ENCODE measurements around the gene CAPNS1.

Gene CAPNS1

DNA sequence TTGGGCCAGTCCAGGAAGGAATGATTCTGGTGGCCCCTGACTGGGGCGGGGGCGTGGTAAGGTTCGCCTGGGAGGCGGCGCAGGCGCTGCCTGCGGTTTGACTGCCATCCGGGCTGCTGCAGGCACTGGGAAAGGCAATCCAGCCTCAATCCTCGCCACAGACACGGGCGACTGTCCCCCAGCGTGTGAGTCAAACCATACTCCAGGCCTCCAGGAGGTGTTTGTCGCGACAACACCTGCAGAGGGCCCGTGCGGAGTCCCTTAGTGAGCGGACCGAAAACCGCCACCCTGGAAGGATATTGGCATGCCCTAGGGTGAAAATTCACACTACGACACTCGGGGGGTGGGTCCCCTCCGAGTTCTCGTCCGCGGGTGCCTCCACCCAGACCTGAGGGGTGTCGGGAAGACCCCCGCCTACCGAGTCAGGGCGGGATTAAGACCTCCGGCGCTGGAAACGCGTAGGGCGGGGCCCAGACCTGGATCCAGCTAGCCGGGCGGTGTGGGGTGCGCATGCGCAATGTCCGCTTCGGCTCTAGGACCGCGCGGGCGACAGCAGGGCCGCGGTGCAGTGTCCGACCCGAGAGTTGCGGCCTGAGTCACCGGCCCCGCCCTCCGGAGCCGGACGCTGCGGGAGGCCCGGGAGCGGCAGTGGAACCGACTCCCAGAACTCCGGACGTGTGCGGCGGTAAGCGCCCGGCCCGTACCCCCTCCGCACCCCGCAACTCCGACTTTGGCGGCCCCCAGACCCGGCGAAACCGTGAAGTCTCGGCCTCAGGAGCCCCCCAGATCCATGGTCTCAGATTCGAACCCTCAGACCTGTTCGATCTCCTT lies at the start of gene CAPNS1:
TSS of gene CAPNS1 (plus strand) at position 594 of the 831 bp plus-strand sequence. CDS start 946 bp downstream, outside the sequence.
- FAIRE-seq (peak; percentile 86), DNase-seq (ENCODE audit: insufficient read length, low spot score) (peak; percentile 96)

DNA sequence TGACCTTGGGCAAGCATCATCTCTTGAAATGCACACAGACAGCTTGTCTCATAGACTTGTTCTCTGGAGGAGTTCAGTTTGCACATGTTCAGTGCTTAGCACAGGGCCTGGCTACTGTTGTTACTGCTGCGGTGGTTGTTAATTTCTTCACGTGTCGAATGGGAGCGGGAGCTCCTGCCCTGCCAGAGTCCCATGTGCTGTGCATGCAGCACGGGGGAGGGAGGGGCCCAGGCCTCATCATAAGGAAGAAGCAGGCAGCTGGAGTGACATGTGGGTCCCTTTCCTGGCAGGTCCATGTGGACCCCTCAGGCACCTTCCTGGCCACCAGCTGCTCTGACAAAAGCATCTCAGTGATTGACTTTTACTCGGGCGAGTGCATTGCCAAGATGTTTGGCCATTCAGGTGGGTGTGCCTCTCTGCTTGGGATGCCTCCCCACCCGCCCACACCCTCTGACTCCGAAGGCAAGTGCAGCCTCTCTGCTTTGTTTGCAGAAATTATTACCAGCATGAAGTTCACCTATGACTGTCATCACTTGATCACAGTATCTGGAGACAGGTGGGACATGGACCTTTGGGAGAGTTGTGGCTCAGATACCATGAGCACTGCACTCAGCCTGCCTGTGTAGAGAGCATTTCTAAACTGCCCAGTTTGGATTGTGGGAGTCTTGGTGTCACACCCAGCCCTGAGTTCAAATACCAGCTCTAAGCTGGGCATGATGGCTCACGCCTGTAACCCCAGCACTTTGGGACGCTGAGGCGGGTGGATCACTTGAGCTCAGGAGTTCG lies 48.8 kb upstream of the CAPNS1 start:
- FAIRE-seq (no peak), DNase-seq (ENCODE audit: insufficient read length, low spot score) (no peak)

DNA sequence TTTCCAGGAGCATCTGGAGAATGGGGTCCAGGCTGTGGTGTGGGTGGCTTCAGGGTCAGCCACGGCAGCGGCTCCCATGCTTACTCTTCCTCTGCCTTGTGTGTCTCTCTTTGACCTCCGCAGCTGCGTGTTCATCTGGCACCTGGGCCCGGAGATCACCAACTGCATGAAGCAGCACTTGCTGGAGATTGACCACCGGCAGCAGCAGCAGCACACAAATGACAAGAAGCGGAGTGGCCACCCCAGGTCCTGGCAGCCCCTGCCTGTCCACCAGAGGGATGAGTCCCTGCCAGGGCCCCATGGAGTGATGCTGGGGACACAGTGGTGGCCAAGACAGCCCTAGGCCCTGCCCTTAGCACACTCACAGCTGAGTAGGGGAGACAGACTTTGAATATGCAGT lies 47.3 kb upstream of the CAPNS1 start:
- FAIRE-seq (no peak), DNase-seq (ENCODE audit: insufficient read length, low spot score) (no peak)

DNA sequence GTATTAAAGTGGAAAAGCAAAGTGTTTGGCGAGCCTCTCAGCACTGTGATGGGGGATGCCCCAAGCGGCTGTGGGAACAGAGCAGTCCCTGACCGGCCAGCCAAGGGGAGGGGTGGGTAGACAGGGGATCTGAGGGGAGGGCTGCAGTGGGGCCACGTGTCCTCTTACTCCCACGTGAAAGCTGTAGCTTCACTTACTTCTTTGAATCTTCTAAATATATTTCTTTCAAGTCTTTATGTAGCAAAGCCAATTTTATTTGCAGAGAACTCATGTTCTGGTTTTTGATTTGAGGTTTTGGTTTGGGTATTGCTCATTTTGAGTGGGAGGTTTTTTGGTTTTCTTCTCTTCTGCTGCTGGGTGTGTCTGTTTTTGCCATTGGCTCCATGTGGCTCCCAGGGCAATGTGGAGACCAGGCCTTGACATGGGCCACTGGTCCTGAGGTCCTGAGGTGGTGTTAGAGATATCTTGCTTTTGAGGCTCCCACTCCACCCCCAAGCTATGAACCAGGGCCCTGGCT lies 46.7 kb upstream of the CAPNS1 start:
- no peak for FAIRE-seq

DNA sequence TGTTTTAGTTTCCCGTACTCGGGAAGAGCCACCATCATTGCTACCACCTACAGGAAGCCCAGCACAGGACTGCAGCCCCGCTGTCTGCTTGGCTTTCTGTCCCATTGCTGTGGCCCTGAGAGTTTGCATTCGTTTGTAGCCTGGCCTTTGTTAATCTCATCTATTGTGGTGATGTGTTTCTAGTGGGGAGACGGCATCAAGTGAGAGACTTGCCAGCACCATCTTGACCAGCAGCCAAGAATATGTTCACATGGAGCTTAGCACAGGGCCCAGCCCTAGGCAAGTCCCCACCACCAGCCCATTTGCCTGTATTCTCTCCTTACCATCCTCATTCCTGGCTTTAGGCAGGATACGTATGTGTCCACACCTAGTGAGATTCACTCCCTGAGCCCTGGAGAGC lies 46.2 kb upstream of the CAPNS1 start:
- FAIRE-seq = no peak
- DNase-seq (ENCODE audit: insufficient read length, low spot score) = no peak

More for the DNA sequence above, 46.7 kb upstream of the CAPNS1 start:
- DNase-seq (ENCODE audit: insufficient read length, low spot score) = no peak

DNA sequence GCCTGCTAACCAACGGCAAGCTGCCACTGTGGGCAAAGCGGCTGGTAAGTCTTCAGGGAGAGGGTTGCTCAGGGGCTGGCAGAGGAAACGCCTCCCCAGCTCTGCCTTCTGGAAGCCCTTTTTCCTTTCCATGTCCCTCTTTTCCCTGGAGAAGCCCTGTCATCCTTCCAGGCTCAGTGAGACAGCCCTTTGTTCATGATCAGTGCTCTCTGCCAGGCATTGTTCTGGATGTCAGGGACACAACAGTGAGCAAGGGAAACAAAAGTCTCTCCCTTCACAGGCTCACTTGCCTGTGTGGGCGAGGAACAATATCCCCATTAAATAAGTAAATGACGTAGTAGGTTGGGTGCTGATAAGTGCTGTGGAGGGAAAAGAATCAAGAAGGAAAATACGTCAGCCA lies 42.8 kb upstream of the CAPNS1 start:
- FAIRE-seq = no peak
- no peak for DNase-seq (ENCODE audit: insufficient read length, low spot score)

DNA sequence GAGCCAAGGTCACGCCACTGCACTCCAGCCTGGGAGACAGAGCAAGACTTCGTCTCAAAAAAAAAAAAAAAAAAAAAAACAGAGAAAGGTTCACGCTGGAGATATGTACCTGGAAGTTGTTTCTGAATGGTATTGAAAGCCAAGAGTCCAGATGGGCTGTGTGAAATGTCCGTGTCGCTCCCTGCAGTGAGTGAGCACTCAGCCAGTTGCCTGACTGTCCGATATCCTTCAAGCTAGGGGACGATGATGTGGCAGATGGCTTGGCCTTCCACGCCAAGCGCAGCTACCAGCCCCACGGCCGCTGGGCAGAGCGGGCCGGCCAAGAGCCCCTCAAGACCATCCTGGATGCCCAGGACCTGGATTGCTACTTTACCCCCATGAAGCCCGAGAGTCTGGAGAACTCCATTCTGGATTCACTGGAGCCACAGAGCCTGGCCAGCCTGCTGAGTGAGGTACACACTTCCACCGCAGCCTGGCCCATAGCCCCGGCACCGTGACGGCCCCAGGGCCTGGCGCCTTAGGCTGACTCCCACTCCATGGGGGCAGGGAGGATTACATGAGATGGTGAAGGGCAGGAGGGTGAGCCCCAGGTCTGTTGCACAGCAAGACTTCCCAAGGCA lies 40.6 kb upstream of the CAPNS1 start:
- no peak for DNase-seq (ENCODE audit: insufficient read length, low spot score)
- no peak for FAIRE-seq

DNA sequence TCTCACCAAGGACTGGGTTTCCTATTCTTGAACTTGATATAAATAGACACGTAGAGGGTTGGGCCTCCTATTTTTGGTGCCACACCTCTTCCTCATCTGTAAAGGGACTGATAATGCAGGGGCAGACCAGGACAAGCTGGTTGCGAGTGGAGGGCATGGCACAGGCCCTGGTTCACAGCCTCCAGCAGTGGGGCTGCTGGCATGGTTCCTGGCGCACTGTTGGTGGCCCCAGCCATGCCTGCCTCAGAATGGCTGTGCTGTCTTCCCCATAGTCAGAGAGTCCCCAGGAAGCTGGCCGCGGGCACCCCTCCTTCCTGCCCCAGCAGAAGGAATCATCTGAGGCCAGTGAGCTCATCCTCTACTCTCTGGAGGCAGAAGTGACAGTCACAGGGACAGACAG lies 39.4 kb upstream of the CAPNS1 start:
- no peak for FAIRE-seq
- no peak for DNase-seq (ENCODE audit: insufficient read length, low spot score)

DNA sequence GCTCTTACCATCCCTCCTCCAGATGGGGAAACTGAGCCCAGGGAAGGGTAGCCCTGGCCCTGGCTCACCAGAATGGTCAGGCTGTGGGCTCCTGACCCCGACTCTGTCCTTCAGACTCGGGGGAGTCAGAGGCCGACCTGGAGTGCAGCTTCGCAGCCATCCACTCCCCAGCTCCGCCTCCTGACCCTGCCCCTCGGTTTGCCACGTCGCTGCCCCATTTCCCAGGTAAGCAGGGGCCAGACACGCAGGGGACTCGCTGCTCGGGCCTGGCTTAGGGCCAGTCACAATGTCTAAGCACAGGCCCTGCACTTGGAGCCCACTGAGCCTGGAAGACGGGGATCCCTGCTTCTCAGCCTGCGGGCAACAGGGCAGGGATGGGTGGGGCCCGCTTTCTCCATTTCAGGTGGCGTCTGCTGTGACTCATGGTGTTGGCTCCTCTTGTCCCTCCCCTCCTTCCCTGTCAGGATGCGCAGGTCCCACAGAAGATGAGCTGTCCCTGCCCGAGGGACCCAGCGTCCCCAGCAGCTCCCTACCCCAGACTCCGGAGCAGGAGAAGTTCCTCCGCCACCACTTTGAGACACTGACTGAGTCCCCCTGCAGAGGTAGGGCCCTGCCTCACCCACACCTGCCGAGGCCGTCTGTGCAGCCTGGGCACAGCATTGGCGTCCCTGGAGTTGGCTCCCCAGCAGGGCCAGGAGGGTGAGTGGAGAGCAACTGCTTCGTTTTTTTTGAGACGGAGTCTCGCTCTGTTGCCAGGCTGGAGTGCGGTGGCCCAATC lies 38.1 kb upstream of the CAPNS1 start:
- FAIRE-seq (no peak), DNase-seq (ENCODE audit: insufficient read length, low spot score) (no peak)

DNA sequence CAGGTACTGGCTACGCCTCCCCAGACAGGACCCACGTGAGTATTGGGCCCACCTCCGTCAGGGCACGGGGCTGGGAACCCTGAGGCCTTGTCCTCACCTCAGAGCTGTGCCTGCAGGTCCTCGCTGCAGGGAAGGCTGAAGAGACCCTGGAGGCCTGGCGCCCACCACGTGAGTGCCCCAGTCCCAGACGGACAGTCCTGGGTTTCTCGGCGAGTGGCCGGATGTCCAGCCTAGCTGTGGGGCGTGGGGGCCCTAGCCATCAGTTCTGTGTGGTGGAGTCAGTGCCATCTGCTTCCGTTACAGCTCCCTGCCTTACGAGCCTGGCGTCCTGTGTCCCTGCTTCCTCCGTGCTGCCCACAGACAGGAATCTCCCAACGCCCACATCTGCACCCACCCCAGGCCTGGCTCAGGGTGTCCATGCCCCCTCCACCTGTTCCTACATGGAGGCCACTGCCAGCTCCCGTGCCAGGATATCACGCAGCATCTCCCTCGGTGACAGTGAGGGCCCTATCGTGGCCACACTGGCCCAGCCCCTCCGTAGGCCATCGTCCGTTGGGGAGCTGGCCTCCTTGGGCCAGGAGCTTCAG lies 36.7 kb upstream of the CAPNS1 start:
- FAIRE-seq = no peak
- no peak for DNase-seq (ENCODE audit: insufficient read length, low spot score)

DNA sequence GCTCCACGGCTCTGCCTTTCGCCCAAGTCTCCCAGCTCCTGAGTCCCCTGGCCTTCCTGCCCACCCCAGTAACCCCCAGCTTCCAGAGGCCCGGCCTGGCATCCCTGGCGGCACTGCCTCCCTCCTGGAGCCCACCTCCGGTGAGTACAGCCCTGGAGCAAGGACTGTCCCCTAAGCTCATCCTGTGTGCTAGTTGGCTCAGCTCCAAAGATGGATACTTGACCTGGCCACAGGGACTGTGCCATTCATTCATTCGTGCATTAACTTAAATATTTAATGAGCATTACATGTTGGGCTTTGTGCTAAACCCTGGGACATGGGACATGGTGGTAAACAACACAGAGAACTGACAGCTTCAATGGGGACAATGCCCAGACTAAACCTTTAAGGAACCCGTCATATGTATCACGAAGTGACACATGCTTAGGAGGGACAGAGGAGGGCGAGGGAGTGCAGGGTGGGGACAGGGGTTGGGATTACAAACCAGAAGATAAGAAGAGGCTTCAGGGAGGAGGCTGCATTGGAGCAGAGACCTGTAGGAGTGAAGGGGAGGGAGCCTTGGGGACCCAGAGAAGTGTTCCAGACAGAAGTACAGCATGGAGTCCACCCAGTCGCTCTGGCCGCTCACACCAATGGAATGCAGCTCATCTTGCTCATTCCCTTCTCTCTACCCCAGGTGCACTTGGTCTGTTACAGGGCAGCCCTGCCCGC lies 35.9 kb upstream of the CAPNS1 start:
- FAIRE-seq (peak; percentile 33), DNase-seq (ENCODE audit: insufficient read length, low spot score) (no peak)

DNA sequence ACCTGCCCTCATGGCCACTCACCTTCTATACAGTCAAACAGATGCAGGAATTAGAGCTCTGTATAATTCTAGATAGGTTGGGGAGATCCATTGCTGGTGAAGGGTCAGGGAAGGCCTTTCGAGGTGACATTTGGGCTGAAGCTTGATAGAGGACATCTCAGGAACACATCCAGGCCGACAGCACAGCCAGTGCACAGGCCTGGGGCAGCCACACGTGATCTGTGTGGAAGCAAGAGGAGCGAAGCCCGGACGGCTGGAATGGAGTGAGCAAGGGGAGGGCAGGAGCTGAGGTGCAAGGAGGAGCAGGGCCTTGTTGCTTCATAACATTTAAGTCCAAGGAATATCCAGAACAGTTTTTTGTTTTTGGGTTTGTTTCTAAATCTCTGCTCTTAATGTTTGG lies 33.4 kb upstream of the CAPNS1 start:
- FAIRE-seq = no peak

DNA sequence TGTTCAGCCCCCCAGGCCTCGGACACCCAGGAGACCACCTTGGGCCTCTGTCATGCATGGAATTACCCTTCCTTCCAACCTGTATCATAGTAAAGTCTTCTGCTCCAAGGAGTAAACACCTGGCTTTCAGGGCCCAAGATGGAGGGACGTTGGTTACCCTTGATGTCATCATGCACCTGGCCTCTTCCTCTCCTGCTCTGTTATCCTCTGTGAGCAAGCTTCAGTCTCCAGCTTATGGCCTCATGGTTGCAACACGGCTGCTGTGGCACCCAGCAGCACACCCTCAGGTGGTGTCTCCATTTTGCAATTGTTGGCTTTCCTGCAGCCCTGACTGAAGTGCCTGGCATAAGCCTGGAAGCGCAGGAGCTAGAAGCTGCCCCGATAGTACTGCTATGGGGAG lies 32.9 kb upstream of the CAPNS1 start:
- DNase-seq (ENCODE audit: insufficient read length, low spot score) (no peak), FAIRE-seq (no peak)

More for the DNA sequence above, 33.4 kb upstream of the CAPNS1 start:
- DNase-seq (ENCODE audit: insufficient read length, low spot score) = no peak

DNA sequence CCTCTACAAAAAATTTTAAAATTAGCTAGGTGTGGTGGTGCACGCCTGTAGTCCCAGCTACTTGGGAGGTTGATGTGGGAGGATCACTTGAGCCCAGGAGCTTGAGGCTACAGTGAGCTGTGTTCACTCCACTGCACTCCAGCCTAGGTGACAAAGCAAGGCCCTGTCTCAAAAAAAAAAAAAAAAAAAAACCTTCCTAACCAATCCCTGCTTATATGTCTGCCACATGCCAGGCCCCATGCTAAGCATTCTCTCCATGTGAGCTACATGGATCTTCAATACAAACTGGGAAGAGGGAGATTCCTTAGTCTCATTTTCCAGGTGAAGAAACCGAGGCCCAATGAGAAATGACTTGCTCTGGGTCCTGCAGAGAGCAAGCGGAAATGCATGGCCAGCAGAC lies 31.2 kb upstream of the CAPNS1 start:
- DNase-seq (ENCODE audit: insufficient read length, low spot score) (no peak), FAIRE-seq (no peak)

DNA sequence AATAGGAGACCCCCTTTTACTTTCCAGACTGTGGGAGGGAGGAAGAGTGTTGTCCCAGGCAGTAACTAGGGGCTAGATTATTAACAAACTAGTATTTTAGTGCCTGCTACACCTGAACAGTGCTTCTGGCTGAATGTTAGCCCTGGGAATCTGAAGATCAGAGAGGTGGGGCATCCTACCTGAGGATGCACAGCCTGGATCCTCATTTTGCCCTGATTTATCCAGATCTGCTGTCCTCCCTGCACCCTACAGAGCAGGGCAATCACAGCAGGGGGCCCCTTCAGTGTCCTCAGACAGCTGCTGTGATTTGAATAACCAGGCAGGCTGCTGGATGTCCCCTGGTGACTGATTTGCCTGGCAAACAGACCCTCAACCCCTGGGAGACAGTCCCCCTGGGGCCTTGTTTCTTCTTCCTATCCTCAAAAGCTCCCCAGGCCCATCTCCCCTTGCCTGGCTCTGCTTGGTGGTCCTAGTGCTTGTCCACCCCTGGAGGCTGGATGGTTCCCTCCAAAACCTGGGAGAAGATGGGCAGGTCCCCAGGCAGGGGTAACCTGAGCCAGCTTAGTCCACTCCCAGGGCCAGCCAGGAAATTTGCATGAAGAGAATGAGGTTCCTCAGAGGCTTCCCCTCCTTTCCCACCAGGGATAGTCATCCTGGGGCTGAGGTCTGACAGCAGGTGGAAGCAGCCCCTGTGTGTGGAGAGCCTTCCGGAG lies 29.2 kb upstream of the CAPNS1 start, which contains the start of gene OVOL3:
TSS of gene OVOL3 (plus strand) at position 657 of the 713 bp plus-strand sequence. CDS start 60 bp downstream, outside the sequence.
- no peak for FAIRE-seq
- no peak for DNase-seq (ENCODE audit: insufficient read length, low spot score)

DNA sequence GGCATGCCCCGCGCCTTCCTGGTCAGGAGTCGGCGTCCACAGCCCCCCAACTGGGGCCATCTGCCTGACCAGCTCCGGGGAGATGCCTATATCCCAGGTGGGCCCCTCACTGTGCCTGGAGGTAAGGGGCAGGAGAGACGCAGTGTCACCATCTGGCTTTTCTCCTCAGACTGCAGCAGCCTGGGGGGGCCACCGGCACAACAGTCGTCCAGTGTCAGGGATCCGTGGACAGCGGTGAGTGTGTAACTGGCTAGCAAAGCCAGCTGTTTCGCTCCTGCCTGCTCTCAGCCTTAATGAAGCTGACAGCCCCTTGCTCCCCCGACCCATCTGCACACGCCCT lies 28.7 kb upstream of the CAPNS1 start:
- FAIRE-seq (no peak), DNase-seq (ENCODE audit: insufficient read length, low spot score) (no peak)

DNA sequence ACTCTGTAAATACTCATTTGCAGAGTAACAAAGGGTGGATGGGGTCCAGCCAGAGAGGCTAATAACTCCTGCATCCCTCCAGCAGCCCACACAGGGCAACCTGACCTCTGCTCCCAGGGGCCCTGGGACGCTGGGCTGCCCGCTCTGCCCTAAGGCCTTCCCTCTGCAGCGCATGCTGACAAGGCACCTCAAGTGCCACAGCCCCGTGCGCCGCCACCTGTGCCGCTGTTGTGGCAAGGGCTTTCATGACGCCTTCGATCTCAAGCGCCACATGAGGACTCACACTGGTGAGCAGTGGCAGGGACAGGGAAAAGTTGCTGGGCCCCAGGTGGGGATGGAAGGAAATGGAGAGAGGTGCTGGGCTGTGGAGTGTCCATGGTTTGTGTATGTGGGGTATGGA lies 27.2 kb upstream of the CAPNS1 start:
- FAIRE-seq (no peak), DNase-seq (ENCODE audit: insufficient read length, low spot score) (no peak)

DNA sequence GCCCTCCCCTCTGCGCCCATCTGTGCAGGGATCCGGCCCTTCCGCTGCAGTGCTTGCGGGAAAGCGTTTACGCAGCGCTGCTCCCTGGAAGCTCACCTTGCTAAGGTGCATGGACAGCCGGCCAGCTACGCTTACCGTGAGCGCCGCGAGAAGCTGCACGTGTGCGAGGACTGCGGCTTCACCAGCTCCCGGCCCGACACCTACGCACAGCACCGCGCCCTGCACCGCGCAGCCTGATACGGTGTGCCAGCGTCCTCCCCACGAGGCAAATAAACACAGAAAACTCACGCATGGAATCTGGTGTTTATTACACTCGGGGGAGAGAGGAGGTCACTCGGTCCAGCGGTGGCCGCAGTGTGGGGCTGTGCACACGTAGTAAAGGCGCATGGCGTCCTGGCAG lies 26.4 kb upstream of the CAPNS1 start:
- DNase-seq (ENCODE audit: insufficient read length, low spot score) = no peak
- FAIRE-seq = no peak

Measured in HTR-8/SVneo (cell line).